SW 1271 (cell line): ENCODE data around the gene PEAK1.
A peak's percentile ranks its signal among the peaks of the same experiment; 100 is the strongest.

Experiments used
- DNase-seq, 2 experiments: peaks; one replicate each; lab custom pipeline; 2025; lab: John Stamatoyannopoulos, UW

PEAK1 gene

GRCh38 chr15:77093436-77093835 is 326.5 kb downstream of the PEAK1 start:
- DNase-seq, result no peak

- DNase-seq, result no peak
Observed at GRCh38 chr15:77091097-77091496, 328.8 kb downstream of the PEAK1 start.

- DNase-seq, result no peak
Observed at GRCh38 chr15:77087213-77087612, 332.7 kb downstream of the PEAK1 start.

- no peak for DNase-seq
Observed at GRCh38 chr15:77085297-77085696, 334.6 kb downstream of the PEAK1 start.

DNA sequence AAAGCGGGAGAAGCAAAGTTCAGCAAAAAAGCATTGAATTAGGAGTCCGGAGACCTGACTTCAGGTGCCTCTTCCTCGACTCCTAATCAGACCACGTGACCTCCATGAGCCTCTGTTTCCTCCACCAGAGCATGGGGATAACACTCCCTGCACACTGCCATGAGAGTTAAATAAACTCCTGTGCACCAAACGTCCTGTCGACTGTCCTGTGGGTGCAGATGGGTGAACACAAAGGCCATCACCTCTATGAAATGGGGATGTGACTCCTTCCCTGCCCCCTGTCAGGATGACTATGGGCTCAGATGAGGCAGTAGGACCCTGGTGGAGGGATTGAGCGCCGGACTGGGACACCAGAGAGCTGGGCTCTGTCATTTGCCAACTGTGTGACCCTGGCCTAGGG is 335.5 kb downstream of the PEAK1 start:
- no peak for DNase-seq

DNA sequence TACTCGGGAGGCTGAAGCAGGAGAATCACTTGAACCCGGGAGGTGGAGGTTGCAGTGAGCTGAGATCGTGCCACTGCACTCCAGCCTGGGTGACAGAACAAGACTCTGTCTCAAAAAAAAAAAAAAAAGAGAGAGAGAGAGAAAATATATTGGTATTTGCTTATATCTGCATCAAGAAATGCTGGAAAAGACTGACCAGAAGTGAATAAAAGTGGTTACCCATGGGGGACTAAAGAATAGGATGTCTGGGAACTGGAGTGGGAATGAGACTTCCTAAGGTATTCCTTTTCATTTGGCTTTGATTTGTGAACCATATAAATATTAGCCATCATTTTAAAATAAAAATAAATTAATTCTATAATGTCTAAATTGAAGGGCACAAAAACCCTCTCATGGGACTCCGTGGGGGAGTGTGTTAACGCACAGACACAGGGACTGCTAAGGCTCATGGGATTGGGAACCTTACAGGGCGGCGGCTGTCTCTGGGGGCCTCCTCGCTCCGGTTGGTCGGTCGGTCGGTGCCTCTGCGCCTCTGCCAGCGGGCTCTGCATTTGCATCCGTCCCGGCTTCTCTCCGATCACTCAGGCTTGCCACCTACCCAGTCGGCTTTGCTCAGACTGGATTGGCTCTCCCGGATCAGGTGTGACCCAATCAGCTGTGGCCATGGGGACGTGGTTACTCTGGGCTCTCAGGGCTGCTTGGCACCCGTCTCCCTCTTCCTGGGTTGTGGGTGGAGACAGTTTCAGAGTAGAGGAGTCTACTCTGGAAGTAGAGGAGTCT is 336.3 kb downstream of the PEAK1 start:
- no peak for DNase-seq

- DNase-seq, result no peak
Observed at GRCh38 chr15:77081971-77082370, 337.9 kb downstream of the PEAK1 start.

DNA sequence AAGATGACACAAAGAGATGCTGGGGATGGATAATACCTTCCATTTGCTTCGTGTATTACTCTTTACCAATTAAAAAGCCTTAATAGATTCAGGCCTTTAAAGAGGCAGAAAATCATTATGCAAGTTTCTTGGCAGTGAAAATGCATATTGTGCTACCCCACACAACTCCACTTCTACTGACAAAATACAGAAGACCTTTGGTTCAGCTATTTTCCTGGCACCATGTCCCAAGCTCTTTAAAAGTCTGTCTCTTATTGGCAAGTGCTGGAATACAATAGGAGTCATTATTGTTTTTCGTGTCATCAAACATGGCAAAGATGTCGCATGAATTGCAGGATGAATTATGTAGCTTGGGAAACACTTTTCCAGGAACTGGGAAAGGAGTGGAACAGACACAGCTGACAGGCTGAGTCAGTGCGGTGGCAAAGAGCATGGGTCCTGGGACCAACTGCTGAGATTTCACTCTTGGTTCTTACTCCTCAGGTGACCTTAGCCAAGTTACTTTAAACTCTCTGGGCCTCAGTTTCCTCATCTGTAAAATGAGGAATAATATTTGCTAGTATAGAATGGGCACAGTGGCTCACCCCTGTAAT is 343.5 kb downstream of the PEAK1 start:
- no peak for DNase-seq

DNA sequence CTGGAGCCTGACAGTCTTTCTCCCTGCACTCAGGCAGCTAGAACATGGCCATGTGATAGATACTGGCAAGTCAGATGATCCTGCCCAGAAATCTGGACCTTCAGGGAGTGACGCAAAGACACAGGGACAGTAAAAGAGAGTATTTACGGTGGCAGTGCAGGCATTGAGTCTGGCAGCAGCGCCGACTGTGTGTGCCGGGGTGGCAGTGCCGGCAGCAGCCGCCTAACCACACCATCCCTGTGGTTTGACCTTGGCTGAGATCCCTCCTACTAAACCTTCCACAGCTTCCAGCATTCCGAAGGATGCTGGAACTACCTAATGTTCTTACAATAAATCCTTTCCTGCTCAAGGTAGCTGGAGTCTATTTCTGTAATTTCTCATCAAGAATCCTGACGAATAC is 344.4 kb downstream of the PEAK1 start:
- no peak for DNase-seq

- DNase-seq, result no peak
Observed at GRCh38 chr15:77074350-77074749, 345.6 kb downstream of the PEAK1 start.

- DNase-seq, result no peak
Observed at GRCh38 chr15:77071305-77072223, 348.3 kb downstream of the PEAK1 start.

GRCh38 chr15:77070495-77071304 is 349.2 kb downstream of the PEAK1 start, which contains the start of gene TSPAN3:
Gene TSPAN3 (minus strand): TSS chr15:77071109. CDS start chr15:77070954, 155 bp downstream.
- peak; percentile 83 to 91 for DNase-seq

DNA sequence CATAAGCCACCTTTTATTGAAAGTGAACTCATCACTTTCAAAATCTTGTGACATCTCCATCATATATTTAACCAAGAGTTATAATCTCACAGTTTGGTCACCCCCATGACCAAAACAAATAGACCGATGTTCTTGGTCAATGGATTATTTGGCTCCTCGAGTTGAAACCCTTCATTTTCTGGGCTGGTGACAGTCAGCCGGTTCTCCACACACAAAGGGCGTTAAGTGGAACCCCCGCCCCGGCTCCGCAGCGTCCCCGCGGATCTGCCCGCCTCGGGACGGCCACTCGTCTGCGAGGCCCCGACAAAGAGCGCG is 349.8 kb downstream of the PEAK1 start:
- DNase-seq, result no peak

- DNase-seq, result no peak
Observed at GRCh38 chr15:77069521-77070121, 350.3 kb downstream of the PEAK1 start.

- DNase-seq, result no peak
Observed at GRCh38 chr15:77068633-77069032, 351.3 kb downstream of the PEAK1 start.

DNA sequence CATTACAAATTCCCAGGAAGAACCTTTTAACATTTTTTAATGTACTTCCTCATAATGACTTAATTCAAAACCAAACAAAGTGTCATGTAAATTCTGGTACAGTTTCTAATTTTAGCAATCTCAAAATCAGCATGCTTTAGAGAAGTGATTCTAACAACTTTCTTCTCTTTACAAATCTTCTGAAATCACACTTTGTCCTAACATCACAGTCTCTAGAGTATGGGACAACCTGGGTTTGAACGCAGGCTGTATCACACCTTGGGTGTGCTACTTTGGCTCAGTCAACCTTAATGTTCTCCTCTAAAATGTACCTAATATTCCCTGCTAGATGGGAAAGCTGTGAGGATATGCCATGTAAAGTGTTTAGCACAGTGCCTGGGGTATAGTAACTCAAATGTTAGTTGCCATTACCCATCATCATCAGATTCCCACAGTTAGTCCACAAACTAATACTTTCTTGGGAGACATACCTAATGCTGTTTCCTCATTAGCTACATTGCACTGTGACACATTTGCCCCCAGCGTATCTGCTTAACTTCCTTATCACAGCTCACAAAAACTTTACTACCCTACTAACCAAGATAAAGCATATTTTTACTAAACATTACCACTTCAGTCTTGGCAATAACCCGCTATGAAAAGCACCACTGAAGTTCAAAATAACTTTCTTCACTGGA is 352.1 kb downstream of the PEAK1 start:
- DNase-seq, result no peak

GRCh38 chr15:77066971-77067690 is 352.8 kb downstream of the PEAK1 start:
- DNase-seq, result no peak

DNA sequence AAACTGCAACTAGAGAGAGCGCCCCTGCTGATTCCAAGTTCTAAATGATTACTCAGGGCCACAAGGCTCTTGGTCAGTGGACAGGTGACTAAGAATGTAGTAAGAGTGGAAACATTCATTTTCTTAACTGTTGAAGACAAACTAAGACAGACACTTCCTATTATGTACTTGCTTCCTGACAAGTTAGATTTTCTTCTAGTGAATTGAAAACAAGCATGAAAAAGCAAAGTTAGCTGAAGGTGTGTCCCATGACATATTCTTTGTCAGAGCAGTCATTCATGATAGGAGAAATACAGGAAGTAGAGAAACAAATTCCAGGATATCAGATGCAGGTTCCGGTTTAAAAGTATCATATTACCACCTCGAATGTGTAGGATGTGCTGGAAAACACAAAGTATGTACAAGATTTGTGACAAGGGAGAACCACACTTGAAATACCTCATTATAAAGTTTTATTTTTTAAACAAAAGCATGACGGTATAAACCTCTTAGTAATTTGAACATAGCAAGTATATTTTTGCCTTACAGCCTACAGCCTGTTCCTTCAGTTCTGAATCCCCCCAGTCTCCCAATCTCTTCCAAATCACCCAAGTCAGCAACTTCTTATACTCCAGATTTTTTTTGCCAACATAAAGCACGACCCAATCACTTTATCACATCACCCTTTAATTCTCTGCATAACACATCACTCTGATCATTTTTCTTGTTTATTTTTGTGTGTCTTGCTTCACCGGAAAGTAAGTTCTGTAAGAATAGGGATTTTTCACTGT is 355.2 kb downstream of the PEAK1 start:
- peak in 1 of 2 experiments; percentile 64 for DNase-seq

DNA sequence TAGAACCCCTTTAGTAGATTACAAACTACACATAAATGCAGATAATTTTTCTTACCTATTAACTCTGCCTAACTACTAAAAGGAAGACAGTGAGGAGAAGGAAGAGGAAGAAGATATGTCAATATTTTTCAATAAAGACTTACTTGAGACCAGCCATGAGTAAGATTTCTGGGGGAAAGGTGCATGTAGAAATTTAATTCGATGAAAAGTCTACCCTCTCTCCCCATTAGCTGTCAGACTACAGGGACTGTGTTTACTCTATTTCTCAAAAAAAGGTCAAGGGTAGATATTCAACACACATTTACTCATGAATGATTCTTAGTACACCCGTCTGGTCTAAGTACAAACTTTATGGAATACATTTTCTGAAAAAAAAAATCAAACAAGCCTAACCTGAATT is 355.8 kb downstream of the PEAK1 start:
- DNase-seq, result no peak
